ENCODE measurements around the gene POU6F2. TPM values are rescaled to one million over a fixed set of nuclear protein-coding genes. Genes with fewer than 3 reads are reported as not detected.

The POU6F2 gene
- total RNA-seq, 1 donor from 2014 or later, result 0.78 TPM

- Histone ChIP-seq H3K36me3 (no peaks in the 10 kb centered on the region), H3K27ac (no peak overlapping the region), H3K4me1 (no peaks in the 10 kb centered on the region), H3K27me3 (no peaks in the 10 kb centered on the region), H3K9me3 (no peaks in the 10 kb centered on the region), H3K4me3 (no peak overlapping the region)
- DNase-seq (no peak), ATAC-seq (no peak)
- TF ChIP-seq CTCF (IDR thresholded peaks at IDR 0.05), result no peak
- intact Hi-C loops (cut with DNase I), result no loop called here
Observed at GRCh38 chr7:39338716-39339115, 361.0 kb downstream of the POU6F2 start.

GRCh38 chr7:39339591-39339990, 361.9 kb downstream of the POU6F2 start:
- no peaks in the 10 kb centered on the region for H3K27me3 ChIP-seq
- intact Hi-C loops (cut with DNase I), result no loop called here
- DNase-seq, result no peak
- no peak for ATAC-seq
- H3K36me3 ChIP-seq, result no peaks in the 10 kb centered on the region
- H3K9me3 ChIP-seq, result no peaks in the 10 kb centered on the region
- no peak for TF ChIP-seq CTCF (IDR thresholded peaks at IDR 0.05)
- no peak overlapping the region for H3K27ac ChIP-seq
- H3K4me3 ChIP-seq, result no peak overlapping the region
- no peaks in the 10 kb centered on the region for H3K4me1 ChIP-seq

GRCh38 chr7:39341083-39341482, 363.4 kb downstream of the POU6F2 start:
- no peaks in the 10 kb centered on the region for H3K9me3 ChIP-seq
- H3K27me3 ChIP-seq, result no peaks in the 10 kb centered on the region
- H3K4me1 ChIP-seq, result no peaks in the 10 kb centered on the region
- TF ChIP-seq CTCF (IDR thresholded peaks at IDR 0.05), result no peak
- DNase-seq (no peak), ATAC-seq (no peak)
- no peak overlapping the region for H3K4me3 ChIP-seq
- H3K36me3 ChIP-seq, result no peaks in the 10 kb centered on the region
- intact Hi-C loops (cut with DNase I), result no loop called here
- H3K27ac ChIP-seq, result no peak overlapping the region

- no peak for DNase-seq
- TF ChIP-seq CTCF (IDR thresholded peaks at IDR 0.05), result no peak
- Histone ChIP-seq H3K4me3 (no peak overlapping the region), H3K9me3 (no peaks in the 10 kb centered on the region), H3K36me3 (no peaks in the 10 kb centered on the region), H3K27me3 (no peaks in the 10 kb centered on the region), H3K4me1 (no peaks in the 10 kb centered on the region), H3K27ac (no peak overlapping the region)
- intact Hi-C loops (cut with DNase I), result no loop called here
- ATAC-seq, result no peak
Observed at GRCh38 chr7:39342763-39343162, 365.1 kb downstream of the POU6F2 start.

GRCh38 chr7:39349452-39350123, 371.9 kb downstream of the POU6F2 start:
- no peaks in the 10 kb centered on the region for H3K36me3 ChIP-seq
- H3K4me1 ChIP-seq, result no peaks in the 10 kb centered on the region
- H3K27me3 ChIP-seq, result no peaks in the 10 kb centered on the region
- TF ChIP-seq CTCF (IDR thresholded peaks at IDR 0.05), result no peak
- ATAC-seq (no peak), DNase-seq (no peak)
- no peak overlapping the region for H3K4me3 ChIP-seq
- no peaks in the 10 kb centered on the region for H3K9me3 ChIP-seq
- H3K27ac ChIP-seq, result no peak overlapping the region
- intact Hi-C loops (cut with DNase I), result no loop called here

Data from upper lobe of right lung (tissue), 1 donor.